ENCODE measurements around the gene SP3.

- no peak for TF ChIP-seq POLR2A (IDR thresholded peaks at IDR 0.05)
- TF ChIP-seq, protein P1, sequence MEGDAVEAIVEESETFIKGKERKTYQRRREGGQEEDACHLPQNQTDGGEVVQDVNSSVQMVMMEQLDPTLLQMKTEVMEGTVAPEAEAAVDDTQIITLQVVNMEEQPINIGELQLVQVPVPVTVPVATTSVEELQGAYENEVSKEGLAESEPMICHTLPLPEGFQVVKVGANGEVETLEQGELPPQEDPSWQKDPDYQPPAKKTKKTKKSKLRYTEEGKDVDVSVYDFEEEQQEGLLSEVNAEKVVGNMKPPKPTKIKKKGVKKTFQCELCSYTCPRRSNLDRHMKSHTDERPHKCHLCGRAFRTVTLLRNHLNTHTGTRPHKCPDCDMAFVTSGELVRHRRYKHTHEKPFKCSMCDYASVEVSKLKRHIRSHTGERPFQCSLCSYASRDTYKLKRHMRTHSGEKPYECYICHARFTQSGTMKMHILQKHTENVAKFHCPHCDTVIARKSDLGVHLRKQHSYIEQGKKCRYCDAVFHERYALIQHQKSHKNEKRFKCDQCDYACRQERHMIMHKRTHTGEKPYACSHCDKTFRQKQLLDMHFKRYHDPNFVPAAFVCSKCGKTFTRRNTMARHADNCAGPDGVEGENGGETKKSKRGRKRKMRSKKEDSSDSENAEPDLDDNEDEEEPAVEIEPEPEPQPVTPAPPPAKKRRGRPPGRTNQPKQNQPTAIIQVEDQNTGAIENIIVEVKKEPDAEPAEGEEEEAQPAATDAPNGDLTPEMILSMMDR (IDR thresholded peaks at IDR 0.05) = no peak
Observed at GRCh38 chr2:174002679-174003078, 37.5 kb upstream of the SP3 start.
